NCI-H2227 (cell line): Measurements from ENCODE around the gene PTPRT.

ENCODE experiments used
- DNase-seq: peaks from one replicate; lab custom pipeline; 2025; ENCODE audit not compliant: unreplicated experiment; lab: John Stamatoyannopoulos, UW

Gene PTPRT

GRCh38 chr20:42978184-42978974 is 211.3 kb downstream of the PTPRT start:
- DNase-seq: no peak

GRCh38 chr20:42975974-42976373 is 213.7 kb downstream of the PTPRT start:
- DNase-seq: no peak

- DNase-seq: no peak
Observed at GRCh38 chr20:42974347-42974746, 215.4 kb downstream of the PTPRT start.

GRCh38 chr20:42972591-42972990 is 217.1 kb downstream of the PTPRT start:
- DNase-seq: no peak

- DNase-seq: no peak
Observed at GRCh38 chr20:42968746-42969145, 221.0 kb downstream of the PTPRT start.

- no peak for DNase-seq
Observed at GRCh38 chr20:42963796-42964195, 225.9 kb downstream of the PTPRT start.

- DNase-seq: no peak
Observed at GRCh38 chr20:42961771-42962170, 227.9 kb downstream of the PTPRT start.

- no peak for DNase-seq
Observed at GRCh38 chr20:42959996-42960395, 229.7 kb downstream of the PTPRT start.

GRCh38 chr20:42958367-42959069 is 231.2 kb downstream of the PTPRT start:
- no peak for DNase-seq

- no peak for DNase-seq
Observed at GRCh38 chr20:42957704-42958095, 232.0 kb downstream of the PTPRT start.

GRCh38 chr20:42957018-42957703 is 232.5 kb downstream of the PTPRT start:
- no peak for DNase-seq

GRCh38 chr20:42955713-42956112 is 234.0 kb downstream of the PTPRT start:
- no peak for DNase-seq

GRCh38 chr20:42954951-42955350 is 234.8 kb downstream of the PTPRT start:
- DNase-seq: no peak

- no peak for DNase-seq
Observed at GRCh38 chr20:42949950-42950349, 239.8 kb downstream of the PTPRT start.

GRCh38 chr20:42945234-42945994 is 244.3 kb downstream of the PTPRT start:
- DNase-seq: no peak

GRCh38 chr20:42941629-42942028 is 248.1 kb downstream of the PTPRT start:
- no peak for DNase-seq

GRCh38 chr20:42938441-42939205 is 251.1 kb downstream of the PTPRT start:
- DNase-seq: no peak

GRCh38 chr20:42936482-42936881 is 253.2 kb downstream of the PTPRT start:
- DNase-seq: no peak

GRCh38 chr20:42924215-42924614 is 265.5 kb downstream of the PTPRT start:
- no peak for DNase-seq

- no peak for DNase-seq
Observed at GRCh38 chr20:42923348-42923918, 266.3 kb downstream of the PTPRT start.
